KMS-11 (cell line): Measurements from ENCODE around the gene ROS1.

Experiments used
- H2AFZ ChIP-seq: fragments of 200-600 bp; sonication (generic); 2 replicates; pipeline ENCODE4 v1.6.1; 2016; ENCODE audit warnings: antibody characterized with exemption, mixed run types, low read depth
- H3K27ac ChIP-seq: fragments of 200-600 bp; sonication (generic); 2 replicates; pipeline ENCODE4 v1.6.1; 2016; ENCODE audit warnings: mild to moderate bottlenecking, mixed run types
- H3K27me3 ChIP-seq: fragments of 200-600 bp; sonication (generic); 2 replicates; pipeline ENCODE4 v1.6.1; 2017; ENCODE audit warnings: mild to moderate bottlenecking, low read depth, mixed run types, moderate library complexity; ENCODE audit not compliant: insufficient read depth
- H3K36me3 ChIP-seq: fragments of 200-600 bp; sonication (generic); 2 replicates; pipeline ENCODE4 v1.6.1; 2017; ENCODE audit warnings: mild to moderate bottlenecking, mixed run types; ENCODE audit not compliant: insufficient read depth
- H3K4me1 ChIP-seq: fragments of 200-600 bp; sonication (generic); 2 replicates; pipeline ENCODE4 v1.6.1; 2016; ENCODE audit warnings: mild to moderate bottlenecking, low read depth, mixed run types; ENCODE audit not compliant: poor library complexity, severe bottlenecking
- H3K4me2 ChIP-seq: fragments of 200-600 bp; sonication (generic); 2 replicates; pipeline ENCODE4 v1.7.0; 2016; ENCODE audit warnings: mild to moderate bottlenecking, mixed run types
- H3K4me3 ChIP-seq: fragments of 200-600 bp; sonication (generic); IDR thresholded peaks from 2 replicates; pipeline ENCODE4 v1.6.1; 2017; ENCODE audit warnings: low read depth, low read length, mixed read lengths; ENCODE audit not compliant: insufficient read depth
- H3K79me2 ChIP-seq: fragments of 200-600 bp; sonication (generic); 2 replicates; pipeline ENCODE4 v1.6.1; 2016; ENCODE audit warnings: low read depth, mixed run types; ENCODE audit not compliant: insufficient read depth
- H3K9ac ChIP-seq: fragments of 200-600 bp; sonication (generic); 2 replicates; pipeline ENCODE4 v1.6.1; 2016; ENCODE audit warnings: mild to moderate bottlenecking, mixed run types
- H4K20me1 ChIP-seq: fragments of 200-600 bp; sonication (generic); 2 replicates; pipeline ENCODE4 v1.6.1; 2016; ENCODE audit warnings: mild to moderate bottlenecking, mixed run types; ENCODE audit not compliant: insufficient read depth
- CTCF ChIP-seq: fragments of 200-600 bp; sonication (generic); conservative IDR thresholded peaks from 2 replicates; pipeline ENCODE4 v1.6.1; 2017; ENCODE audit warnings: low read depth, mild to moderate bottlenecking, antibody characterized with exemption, low read length, moderate library complexity, mixed read lengths

The ROS1 gene

GRCh38 chr6:117309069-117309468, 116.7 kb downstream of the ROS1 start:
- Histone ChIP-seq H3K4me1 (peaks cover 5% of the 10 kb centered on the region), H3K9ac (no peak overlapping the region), H2AFZ (no peak overlapping the region), H3K79me2 (no peaks in the 10 kb centered on the region), H3K27me3 (no peaks in the 10 kb centered on the region), H3K4me3 (no peak overlapping the region), H3K27ac (no peak overlapping the region), H3K4me2 (no peak overlapping the region), H4K20me1 (no peaks in the 10 kb centered on the region), H3K36me3 (no peaks in the 10 kb centered on the region)
- no peak for TF ChIP-seq CTCF

- Histone ChIP-seq H3K27ac (no peak overlapping the region), H3K4me1 (peaks cover 8% of the 10 kb centered on the region), H3K9ac (no peak overlapping the region), H2AFZ (no peak overlapping the region), H3K79me2 (no peaks in the 10 kb centered on the region), H3K36me3 (no peaks in the 10 kb centered on the region), H3K4me3 (no peak overlapping the region), H3K27me3 (no peaks in the 10 kb centered on the region), H4K20me1 (no peaks in the 10 kb centered on the region), H3K4me2 (no peak overlapping the region)
- TF ChIP-seq CTCF: no peak
Observed at GRCh38 chr6:117307655-117308054, 118.1 kb downstream of the ROS1 start.

GRCh38 chr6:117306227-117306790, 119.4 kb downstream of the ROS1 start:
- TF ChIP-seq CTCF: no peak
- H3K4me2 ChIP-seq: no peak overlapping the region
- H3K4me1 ChIP-seq: peaks cover 8% of the 10 kb centered on the region
- H2AFZ ChIP-seq: no peak overlapping the region
- H3K79me2 ChIP-seq: no peaks in the 10 kb centered on the region
- no peaks in the 10 kb centered on the region for H3K27me3 ChIP-seq
- no peak overlapping the region for H3K9ac ChIP-seq
- no peak overlapping the region for H3K4me3 ChIP-seq
- no peaks in the 10 kb centered on the region for H4K20me1 ChIP-seq
- no peak overlapping the region for H3K27ac ChIP-seq
- no peaks in the 10 kb centered on the region for H3K36me3 ChIP-seq

- Histone ChIP-seq H3K27ac (no peak overlapping the region), H3K4me2 (no peak overlapping the region), H3K4me3 (no peak overlapping the region), H3K4me1 (peaks cover 8% of the 10 kb centered on the region), H3K9ac (no peak overlapping the region), H3K79me2 (no peaks in the 10 kb centered on the region), H2AFZ (no peak overlapping the region), H4K20me1 (no peaks in the 10 kb centered on the region), H3K27me3 (no peaks in the 10 kb centered on the region), H3K36me3 (no peaks in the 10 kb centered on the region)
- no peak for TF ChIP-seq CTCF
Observed at GRCh38 chr6:117304446-117304845, 121.3 kb downstream of the ROS1 start.
